Measurements from ENCODE around the gene HPDL.

The HPDL gene

DNA sequence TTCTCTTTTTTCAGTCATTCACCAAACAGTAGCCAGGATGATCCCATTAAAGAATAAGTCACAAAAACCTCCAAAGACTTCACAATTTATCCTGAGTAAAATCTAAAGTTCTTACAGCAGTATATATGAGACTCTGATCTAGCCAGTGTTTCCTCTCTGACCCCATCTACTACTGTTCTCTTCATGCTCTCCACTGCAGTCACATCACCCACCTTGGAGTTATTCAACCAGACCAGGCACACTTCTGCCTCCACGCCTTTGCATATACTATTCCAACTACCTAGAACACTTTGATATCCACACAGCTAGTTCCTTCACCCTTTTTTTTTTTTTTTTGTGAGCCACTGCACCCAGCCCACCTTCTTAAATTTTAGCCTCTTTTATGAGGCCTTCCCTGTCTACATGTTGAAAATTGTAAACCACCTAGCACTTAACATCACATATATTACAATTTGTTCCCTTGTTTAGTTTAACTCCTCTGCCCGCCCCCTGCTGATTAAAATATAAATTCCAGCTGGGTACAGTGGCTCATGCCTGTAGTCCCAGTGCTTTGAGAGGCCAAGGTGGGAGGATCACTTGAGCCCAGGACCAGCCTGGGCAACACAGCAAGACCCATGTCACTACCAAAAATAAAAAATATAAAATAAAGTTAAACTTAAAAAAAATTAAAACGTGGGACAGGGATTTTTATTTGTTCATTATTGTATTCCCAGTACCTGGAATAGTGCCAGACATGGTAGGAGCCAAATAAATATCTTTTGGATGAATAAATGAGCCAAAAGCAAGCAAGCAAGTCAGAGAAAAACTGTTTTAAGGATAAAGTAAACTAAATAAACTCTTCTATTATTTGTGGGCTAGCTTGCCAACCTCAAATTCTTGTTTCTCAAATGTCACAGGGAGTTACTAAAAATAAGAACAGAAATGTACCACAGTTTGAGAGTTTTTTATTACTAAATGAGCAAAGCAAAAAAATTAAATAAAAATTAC lies 48.7 kb downstream of the HPDL start:
- no peaks in the 10 kb centered on the region for H3K36me3 ChIP-seq (replicated peaks; ENCODE audit: low read depth, low read length)
- no peaks in the 10 kb centered on the region for H3K9me3 ChIP-seq (ENCODE audit: insufficient read depth, low read length)
- H3K9ac ChIP-seq (ENCODE audit: low read length) = no peak overlapping the region
- H3K27me3 ChIP-seq (ENCODE audit: low read depth, low read length) = no peaks in the 10 kb centered on the region
- no peak overlapping the region for H3K4me3 ChIP-seq (ENCODE audit: low read length)
- H4K20me1 ChIP-seq (ENCODE audit: insufficient read depth, low read length) = no peaks in the 10 kb centered on the region
- H2AFZ ChIP-seq (ENCODE audit: low read depth, low read length) = no peak overlapping the region
- no peak overlapping the region for H3K4me2 ChIP-seq (ENCODE audit: low read length)
- H3K4me1 ChIP-seq (ENCODE audit: low read length) = peaks cover 10% of the 10 kb centered on the region
- no peaks in the 10 kb centered on the region for H3K79me2 ChIP-seq (ENCODE audit: low read length)
- no peak overlapping the region for H3K27ac ChIP-seq (ENCODE audit: low read length)
- TF ChIP-seq CTCF (IDR thresholded peaks at IDR 0.05; ENCODE audit: low read depth, low read length) = no peak
- no peak for TF ChIP-seq EZH2phosphoT487 (IDR thresholded peaks at IDR 0.05; ENCODE audit: low read depth)

DNA sequence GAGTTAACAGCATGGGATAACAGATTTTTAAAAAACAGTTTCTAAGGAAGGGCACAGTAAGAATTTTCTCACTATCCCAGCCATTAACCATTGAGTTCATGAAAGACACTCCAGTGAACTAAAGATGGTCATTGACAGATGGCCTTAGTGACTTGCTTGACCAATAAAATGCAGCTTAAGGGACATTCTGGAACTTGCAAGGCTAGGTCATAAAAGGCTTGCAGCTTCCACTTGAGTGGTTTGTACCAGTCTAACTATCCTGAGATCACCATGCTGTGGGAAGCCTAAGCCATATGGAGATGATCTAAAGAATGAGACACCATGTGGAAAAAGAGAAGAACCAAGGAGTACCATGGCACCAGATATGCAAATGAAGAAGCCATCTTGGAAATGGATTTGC lies 51.5 kb downstream of the HPDL start:
- Histone ChIP-seq H3K27me3 (ENCODE audit: low read depth, low read length) (no peaks in the 10 kb centered on the region), H3K4me2 (ENCODE audit: low read length) (no peak overlapping the region), H3K79me2 (ENCODE audit: low read length) (no peaks in the 10 kb centered on the region), H3K27ac (ENCODE audit: low read length) (no peak overlapping the region), H3K9me3 (ENCODE audit: insufficient read depth, low read length) (no peaks in the 10 kb centered on the region), H4K20me1 (ENCODE audit: insufficient read depth, low read length) (no peaks in the 10 kb centered on the region), H3K4me1 (ENCODE audit: low read length) (no peaks in the 10 kb centered on the region), H2AFZ (ENCODE audit: low read depth, low read length) (no peak overlapping the region), H3K36me3 (replicated peaks; ENCODE audit: low read depth, low read length) (no peaks in the 10 kb centered on the region), H3K4me3 (ENCODE audit: low read length) (no peak overlapping the region), H3K9ac (ENCODE audit: low read length) (no peak overlapping the region)
- no peak for TF ChIP-seq EZH2phosphoT487 (IDR thresholded peaks at IDR 0.05; ENCODE audit: low read depth)
- no peak for TF ChIP-seq CTCF (IDR thresholded peaks at IDR 0.05; ENCODE audit: low read depth, low read length)
